Right lung (tissue), 5 donors: Measurements from ENCODE around the gene CHRDL1. TPM values are rescaled to one million over a fixed set of nuclear protein-coding genes. Genes with fewer than 3 reads are reported as not detected.
A peak's percentile ranks its signal among the peaks of the same experiment; 100 is the strongest.
"Not testable (repeated sequence)": the region's sequence is repeated elsewhere in the genome, so short reads cannot be mapped to it uniquely, and the experiment has no call there.

Source experiments
- DNase-seq, 2 donors: peaks; one replicate each; pipeline ENCODE4 v3.0.0-alpha.2; 2013
- polyA plus RNA-seq, 5 donors: library from polyadenylated mRNA; unstranded; fragments of 120-200 nt; gene quantifications; one replicate each; pipeline versions ENCODE4 v1.2.1 to v1.2.3, GENCODE V29; 2013; ENCODE audit warnings: inconsistent platforms in 1 of 5, low replicate concordance in 1 of 5; ENCODE audit not compliant: insufficient read length in 5 of 5, insufficient read depth in 1 of 5

The CHRDL1 gene
- polyA plus RNA-seq, 5 donors, result 6.5 to 13.5 (median 10.0) TPM

- peak; percentile 17 to 23 for DNase-seq
Measured at GRCh38 chrX:110665223-110666002, 130.2 kb downstream of the CHRDL1 start.

- DNase-seq, result no peak
Measured at GRCh38 chrX:110657073-110657472, 138.5 kb downstream of the CHRDL1 start.

- DNase-seq, result not testable (repeated sequence)
Measured at GRCh38 chrX:110654280-110654679, 141.3 kb downstream of the CHRDL1 start.

- DNase-seq, result no peak
Measured at GRCh38 chrX:110646386-110646785, 149.2 kb downstream of the CHRDL1 start.
